Spleen (tissue), 11 donors: Measurements from ENCODE around the gene GABBR2. TPM values are rescaled to one million over a fixed set of nuclear protein-coding genes. Genes with fewer than 3 reads are reported as not detected.

Source experiments
- DNase-seq: peaks from one replicate; pipeline ENCODE4 v3.0.0-alpha.2; 2020
- H3K27ac ChIP-seq, 8 donors: fragments of 200-600 bp; sonication (generic) in 7 of 8; 1 replicate in 4 of 8; 2 replicates in 4 of 8; pipeline versions ENCODE4 v1.5.0 to v1.8.0; 2016 to 2021; ENCODE audit warnings: inconsistent platforms in 4 of 8, mild to moderate bottlenecking in 4 of 8, moderate library complexity in 1 of 8
- H3K27me3 ChIP-seq, 7 donors: fragments of 200-600 bp; sonication (generic) in 6 of 7; replicated peaks in 1 of 7; 1 replicate in 4 of 7; 2 replicates in 3 of 7; pipeline versions ENCODE4 v1.5.0 to v1.8.0; 2016 to 2021; ENCODE audit warnings: inconsistent platforms in 3 of 7, mild to moderate bottlenecking in 1 of 7
- H3K36me3 ChIP-seq, 6 donors: fragments of 200-600 bp; sonication (generic) in 5 of 6; 1 replicate in 4 of 6; 2 replicates in 2 of 6; pipeline versions ENCODE4 v1.5.0 to v1.8.0; 2016 to 2021; ENCODE audit warnings: inconsistent platforms in 2 of 6
- H3K4me1 ChIP-seq, 6 donors: fragments of 200-600 bp; sonication (generic) in 5 of 6; 1 replicate in 3 of 6; 2 replicates in 3 of 6; pipeline versions ENCODE4 v1.5.0 to v1.8.0; 2016 to 2021; ENCODE audit warnings: inconsistent platforms in 3 of 6
- H3K4me3 ChIP-seq, 8 donors: fragments of 200-600 bp; sonication (generic) in 7 of 8; 1 replicate in 4 of 8; 2 replicates in 4 of 8; pipeline versions ENCODE4 v1.5.0 to v1.8.0; 2016 to 2021; ENCODE audit warnings: inconsistent platforms in 4 of 8, mild to moderate bottlenecking in 4 of 8, moderate library complexity in 2 of 8
- H3K9me3 ChIP-seq, 8 donors: fragments of 200-600 bp; sonication (generic) in 7 of 8; 1 replicate in 4 of 8; 2 replicates in 4 of 8; pipeline versions ENCODE4 v1.5.0 to v1.8.0; 2016 to 2021; ENCODE audit warnings: inconsistent platforms in 4 of 8
- CTCF ChIP-seq, 11 experiments: fragments of 200-600 bp in 7 of 11; fragments of 450-650 bp in 4 of 11; sonication (generic) in 4 of 11; IDR thresholded peaks in 8 of 11; conservative IDR thresholded peaks in 3 of 11; 1 replicate in 7 of 11; 2 replicates in 4 of 11; pipeline versions ENCODE4 v1.4.0 to v1.8.0; 2016 to 2021; ENCODE audit warnings: antibody characterized with exemption in 11 of 11, inconsistent platforms in 4 of 11, mild to moderate bottlenecking in 1 of 11
- POLR2A ChIP-seq, 3 donors: fragments of 450-650 bp; IDR thresholded peaks; one replicate each; pipeline ENCODE4 v1.5.1; 2017; ENCODE audit warnings: antibody characterized with exemption in 3 of 3, mild to moderate bottlenecking in 1 of 3
- POLR2AphosphoS5 ChIP-seq, 3 donors: sonication (generic); formaldehyde crosslinking; IDR thresholded peaks; one replicate each; pipeline ENCODE4 v1.5.1; 2017; ENCODE audit warnings: antibody characterized with exemption in 3 of 3
- WGBS, 5 donors: extraction: QIAGEN DNeasy Blood & Tissue Kit in 3 of 5; methylation state at CpG; one replicate each; pipeline versions ENCODE4 v1.1.5 to v1.1.7; 2013 to 2018; 5-methylcytosine and 5-hydroxymethylcytosine counted together
- intact Hi-C: fragments of 100-400 bp; cut with DNase I; formaldehyde crosslinking; loops from one replicate; pipeline ENCODE4 v1.15.0; 2023; ENCODE audit warnings: low total_unique reads
- polyA plus RNA-seq, 3 donors: library from polyadenylated mRNA; stranded (reverse); fragments of 200-250 nt; gene quantifications; one replicate each; pipeline ENCODE4 v1.2.1, GENCODE V29; 2013
- total RNA-seq, 7 donors: library from RNA; depleted of rRNA in 3 of 7; stranded (reverse); fragments of >200 nt in 3 of 7; fragmentation: NEBNext Ultra II Directional in 4 of 7; extraction: Animal tissue kit (Norgen Biotek cat#: 25700) in 4 of 7; gene quantifications; one replicate each; pipeline versions ENCODE4 v1.1.0 to v1.2.1, GENCODE V29; 2016 to 2021
- donor health status: healthy with polysubstance abuse.
- donor health status: DM: no; HTN: no; CAD: no; lungs with moderate emphysema.
- donor health status: DM: no; HTN: no; CAD: no.
- donor health status: Bipolar disorder and iron deficiency.
- donor health status: healthy.
- donor health status: DM: no; HTN: no; CAD: no.
- donor health status: DM: yes; HTN: yes; CAD: no.

The GABBR2 gene
- total and polyA plus RNA-seq, 10 donors = 0.03 to 0.32 (median 0.07) TPM; not detected in 7

DNA sequence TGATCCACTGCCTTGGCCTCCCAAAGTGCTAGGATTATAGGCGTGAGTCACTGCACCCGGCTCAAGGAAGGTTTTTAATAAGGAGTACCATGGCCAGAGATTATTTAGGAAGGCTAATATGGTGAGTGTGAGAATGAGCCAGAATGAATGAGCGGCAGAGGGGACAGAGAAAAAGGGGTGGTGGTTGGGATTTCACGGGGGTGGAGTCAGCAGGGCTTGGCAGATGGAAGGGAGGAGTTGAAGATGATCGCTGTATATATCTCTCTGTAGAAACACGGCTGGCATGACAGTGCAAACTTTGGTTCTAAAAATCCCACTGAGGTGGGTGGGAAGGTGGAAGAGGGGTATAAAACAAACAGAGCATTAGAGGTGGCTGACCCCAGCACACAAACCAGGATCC lies 276.6 kb downstream of the GABBR2 start:
- Histone ChIP-seq H3K4me3 (no peak overlapping the region), H3K9me3 (no peaks in the 10 kb centered on the region), H3K27ac (no peak overlapping the region), H3K36me3 (no peaks in the 10 kb centered on the region), H3K4me1 (no peaks in the 10 kb centered on the region), H3K27me3 (no peaks in the 10 kb centered on the region)
- TF ChIP-seq POLR2AphosphoS5 (IDR thresholded peaks at IDR 0.05) = no peak
- TF ChIP-seq POLR2A (IDR thresholded peaks at IDR 0.05) = no peak
- TF ChIP-seq CTCF (IDR thresholded peaks at IDR 0.05 in 8 of 11, conservative IDR thresholded peaks at IDR 0.05 in 3 of 11) = no peak
- DNase-seq = no peak
- 82 to 88% (median 87%) methylated on average over 6 of the region's 6 CpGs for WGBS, 5 donors
- intact Hi-C loops = no loop called here

- no peaks in the 10 kb centered on the region for H3K36me3 ChIP-seq
- no peaks in the 10 kb centered on the region for H3K27me3 ChIP-seq
- H3K27ac ChIP-seq = peak overlapping the region in 1 of 8 donors; percentile 11
- H3K9me3 ChIP-seq = no peaks in the 10 kb centered on the region
- no peaks in the 10 kb centered on the region for H3K4me1 ChIP-seq
- no peak for TF ChIP-seq POLR2A (IDR thresholded peaks at IDR 0.05)
- no peak for TF ChIP-seq CTCF (IDR thresholded peaks at IDR 0.05 in 8 of 11, conservative IDR thresholded peaks at IDR 0.05 in 3 of 11)
- TF ChIP-seq POLR2AphosphoS5 (IDR thresholded peaks at IDR 0.05) = no peak
- DNase-seq = no peak
- intact Hi-C loops = no loop called here
- 54 to 76% (median 65%) methylated on average over 3 of the region's 3 CpGs for WGBS, 5 donors
- H3K4me3 ChIP-seq = no peak overlapping the region
These were observed 278.0 kb downstream of the GABBR2 start for GRCh38 chr9:98430535-98431292.

DNA sequence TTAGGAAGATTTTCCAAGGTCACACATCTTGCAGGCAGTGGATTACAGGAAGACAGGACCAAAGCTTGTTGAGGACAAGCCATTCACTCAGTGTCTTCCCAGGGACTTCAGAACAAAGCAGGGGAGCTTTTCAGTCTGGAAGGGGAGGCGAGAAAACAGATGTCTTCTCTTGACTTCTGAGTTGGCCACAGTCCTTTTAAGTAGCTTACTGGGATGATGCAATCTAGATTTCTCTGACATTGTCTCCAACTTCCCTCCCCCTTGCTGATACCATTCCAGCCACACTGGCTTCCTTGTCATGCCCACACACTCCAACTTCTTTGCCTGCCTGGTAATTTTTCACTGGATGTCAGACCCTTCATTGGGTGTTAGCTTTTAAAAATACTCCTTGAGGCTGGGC lies 279.1 kb downstream of the GABBR2 start:
- Histone ChIP-seq H3K9me3 (no peaks in the 10 kb centered on the region), H3K4me1 (no peaks in the 10 kb centered on the region), H3K36me3 (no peaks in the 10 kb centered on the region), H3K27me3 (no peaks in the 10 kb centered on the region), H3K27ac (no peak overlapping the region), H3K4me3 (no peak overlapping the region)
- intact Hi-C loops = no loop called here
- TF ChIP-seq POLR2A (IDR thresholded peaks at IDR 0.05) (no peak), CTCF (IDR thresholded peaks at IDR 0.05 in 8 of 11, conservative IDR thresholded peaks at IDR 0.05 in 3 of 11) (no peak), POLR2AphosphoS5 (IDR thresholded peaks at IDR 0.05) (no peak)
- WGBS, 5 donors = 35 to 80% (median 41%) methylated on average over 1 of the region's 1 CpG
- DNase-seq = no peak

DNA sequence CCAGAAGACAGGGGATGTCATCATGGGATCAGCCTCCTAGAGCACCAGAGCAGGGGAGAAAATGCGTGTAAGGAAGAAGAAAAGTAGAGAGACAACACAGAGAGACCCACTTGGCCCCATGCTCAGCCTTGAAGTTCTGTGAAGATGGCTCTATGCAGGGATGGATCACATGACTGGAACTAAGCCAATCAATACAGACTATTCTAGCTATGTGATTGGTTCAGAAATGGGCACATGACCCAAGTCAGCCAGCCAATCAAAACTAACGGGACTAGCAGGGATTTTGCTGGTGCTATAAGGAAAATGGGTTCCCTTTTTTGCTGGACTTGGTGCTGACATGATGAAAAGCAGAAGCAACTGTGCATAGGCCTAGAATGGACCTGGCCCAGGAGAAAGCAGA lies 280.3 kb downstream of the GABBR2 start:
- no peak for DNase-seq
- 72 to 93% (median 83%) methylated on average over 2 of the region's 2 CpGs for WGBS, 5 donors
- intact Hi-C loops = no loop called here

More for the DNA sequence above, 280.3 kb downstream of the GABBR2 start:
- no peak overlapping the region for H3K27ac ChIP-seq
- no peak overlapping the region for H3K4me3 ChIP-seq
- no peaks in the 10 kb centered on the region for H3K4me1 ChIP-seq
- no peaks in the 10 kb centered on the region for H3K36me3 ChIP-seq
- no peaks in the 10 kb centered on the region for H3K27me3 ChIP-seq
- no peaks in the 10 kb centered on the region for H3K9me3 ChIP-seq
- TF ChIP-seq CTCF (IDR thresholded peaks at IDR 0.05 in 8 of 11, conservative IDR thresholded peaks at IDR 0.05 in 3 of 11) = no peak
- no peak for TF ChIP-seq POLR2AphosphoS5 (IDR thresholded peaks at IDR 0.05)
- no peak for TF ChIP-seq POLR2A (IDR thresholded peaks at IDR 0.05)
